ENCODE data around the gene C1QTNF8. TPM values are rescaled to one million over a fixed set of nuclear protein-coding genes. Genes with fewer than 3 reads are reported as not detected.

The C1QTNF8 gene
- total RNA-seq, 4 donors from 2014 or later = not detected

DNA sequence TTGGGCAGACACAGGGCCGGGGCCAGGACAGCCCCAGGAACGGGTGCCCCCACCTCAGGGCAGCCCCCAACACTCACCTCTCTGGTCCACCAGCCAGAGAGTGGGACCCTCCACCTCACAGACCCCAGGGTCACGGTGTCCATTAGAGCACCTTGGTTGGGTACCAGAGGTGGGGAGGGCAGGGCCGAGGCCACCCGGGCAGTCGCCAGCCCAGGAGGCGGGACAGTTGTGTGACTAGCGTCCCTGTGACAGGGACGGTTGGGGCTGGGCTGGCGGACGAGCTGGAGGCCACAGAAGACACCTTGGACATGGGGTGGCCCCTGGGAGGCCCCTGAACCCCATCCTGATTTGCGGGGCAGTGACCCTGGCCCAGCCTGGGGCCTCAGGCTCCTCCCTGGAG is 11.7 kb upstream of the C1QTNF8 start:
- Histone ChIP-seq H3K4me3 (no peak overlapping the region), H3K27ac (no peak overlapping the region), H3K4me1 (peaks cover 0 to 8% (median 3%) of the 10 kb centered on the region in 4 donors), H3K9me3 (no peaks in the 10 kb centered on the region), H3K36me3 (no peaks in the 10 kb centered on the region), H3K27me3 (peaks cover 0 to 93% of the 10 kb centered on the region in 2 donors)
- TF ChIP-seq POLR2A (IDR thresholded peaks at IDR 0.05) = no peak
- TF ChIP-seq EP300 (IDR thresholded peaks at IDR 0.05) = no peak
- TF ChIP-seq, protein P1, sequence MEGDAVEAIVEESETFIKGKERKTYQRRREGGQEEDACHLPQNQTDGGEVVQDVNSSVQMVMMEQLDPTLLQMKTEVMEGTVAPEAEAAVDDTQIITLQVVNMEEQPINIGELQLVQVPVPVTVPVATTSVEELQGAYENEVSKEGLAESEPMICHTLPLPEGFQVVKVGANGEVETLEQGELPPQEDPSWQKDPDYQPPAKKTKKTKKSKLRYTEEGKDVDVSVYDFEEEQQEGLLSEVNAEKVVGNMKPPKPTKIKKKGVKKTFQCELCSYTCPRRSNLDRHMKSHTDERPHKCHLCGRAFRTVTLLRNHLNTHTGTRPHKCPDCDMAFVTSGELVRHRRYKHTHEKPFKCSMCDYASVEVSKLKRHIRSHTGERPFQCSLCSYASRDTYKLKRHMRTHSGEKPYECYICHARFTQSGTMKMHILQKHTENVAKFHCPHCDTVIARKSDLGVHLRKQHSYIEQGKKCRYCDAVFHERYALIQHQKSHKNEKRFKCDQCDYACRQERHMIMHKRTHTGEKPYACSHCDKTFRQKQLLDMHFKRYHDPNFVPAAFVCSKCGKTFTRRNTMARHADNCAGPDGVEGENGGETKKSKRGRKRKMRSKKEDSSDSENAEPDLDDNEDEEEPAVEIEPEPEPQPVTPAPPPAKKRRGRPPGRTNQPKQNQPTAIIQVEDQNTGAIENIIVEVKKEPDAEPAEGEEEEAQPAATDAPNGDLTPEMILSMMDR (IDR thresholded peaks at IDR 0.05) = no peak
- DNase-seq (ENCODE audit: low spot score in 2 of 2) = no peak
- 80% methylated on average over 4 of the region's 12 CpGs; no CpG with 5 or more reads in 1 of the 2 donors for WGBS, 2 donors

DNA sequence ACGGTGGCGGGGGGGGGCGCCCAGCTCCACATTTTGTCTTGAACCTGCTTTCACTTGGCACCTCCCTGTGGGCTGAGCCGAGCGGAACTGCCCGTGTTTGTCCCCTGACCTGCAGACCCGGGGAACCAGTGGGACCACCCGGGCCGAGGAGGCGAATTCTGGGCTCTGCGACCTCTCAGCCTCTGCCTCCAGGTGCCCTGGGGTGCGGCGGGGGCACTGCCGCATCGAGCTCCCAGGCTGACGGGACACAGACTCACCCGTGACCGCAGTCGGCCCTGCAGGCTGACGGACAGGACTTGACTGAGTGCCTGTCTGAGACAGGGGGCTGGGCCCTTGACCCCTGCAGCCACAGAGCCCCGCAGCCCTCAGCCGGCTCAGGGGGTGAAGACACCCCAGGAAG is 11.1 kb upstream of the C1QTNF8 start:
- WGBS, 2 donors = 65% methylated on average over 15 to 22 of the region's 22 CpGs
- H3K9me3 ChIP-seq = no peaks in the 10 kb centered on the region

DNA sequence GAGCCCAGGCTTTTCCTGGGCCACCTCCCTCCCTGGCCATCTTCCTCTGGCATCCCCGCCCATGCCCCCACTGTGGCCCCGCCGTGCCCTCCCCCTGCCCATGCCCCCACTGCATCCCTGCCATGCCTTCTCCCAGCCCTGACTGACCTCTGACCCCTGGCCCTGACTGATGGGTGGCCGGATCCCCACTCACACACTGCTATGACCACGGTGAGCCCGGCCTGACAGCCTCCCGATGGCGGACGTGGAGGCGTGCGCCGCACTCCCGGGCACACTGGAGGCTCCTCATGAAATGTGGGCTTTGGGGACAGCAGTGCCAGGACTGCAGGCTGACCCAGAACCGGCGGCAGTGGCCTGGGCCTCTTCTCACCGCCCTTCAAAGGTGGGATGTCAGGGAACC is 10.6 kb upstream of the C1QTNF8 start:
- Histone ChIP-seq H3K4me1 (peaks cover 0 to 8% (median 3%) of the 10 kb centered on the region in 4 donors), H3K9me3 (no peaks in the 10 kb centered on the region), H3K27ac (no peak overlapping the region), H3K36me3 (no peaks in the 10 kb centered on the region), H3K27me3 (peaks cover 0 to 91% of the 10 kb centered on the region in 2 donors), H3K4me3 (no peak overlapping the region)
- TF ChIP-seq, protein P1 (IDR thresholded peaks at IDR 0.05) = no peak
- no peak for DNase-seq (ENCODE audit: low spot score in 2 of 2)
- 67 to 78% methylated on average over 11 to 16 of the region's 16 CpGs for WGBS, 2 donors

More for the DNA sequence above, 11.1 kb upstream of the C1QTNF8 start:
- TF ChIP-seq EP300 (IDR thresholded peaks at IDR 0.05) (no peak), POLR2A (IDR thresholded peaks at IDR 0.05) (no peak)
- TF ChIP-seq, protein P1 (IDR thresholded peaks at IDR 0.05) = no peak
- Histone ChIP-seq H3K4me3 (no peak overlapping the region), H3K27me3 (peaks cover 0 to 91% of the 10 kb centered on the region in 2 donors), H3K36me3 (no peaks in the 10 kb centered on the region), H3K27ac (no peak overlapping the region), H3K4me1 (peaks cover 0 to 8% (median 3%) of the 10 kb centered on the region in 4 donors)
- DNase-seq (ENCODE audit: low spot score in 2 of 2) = no peak

DNA sequence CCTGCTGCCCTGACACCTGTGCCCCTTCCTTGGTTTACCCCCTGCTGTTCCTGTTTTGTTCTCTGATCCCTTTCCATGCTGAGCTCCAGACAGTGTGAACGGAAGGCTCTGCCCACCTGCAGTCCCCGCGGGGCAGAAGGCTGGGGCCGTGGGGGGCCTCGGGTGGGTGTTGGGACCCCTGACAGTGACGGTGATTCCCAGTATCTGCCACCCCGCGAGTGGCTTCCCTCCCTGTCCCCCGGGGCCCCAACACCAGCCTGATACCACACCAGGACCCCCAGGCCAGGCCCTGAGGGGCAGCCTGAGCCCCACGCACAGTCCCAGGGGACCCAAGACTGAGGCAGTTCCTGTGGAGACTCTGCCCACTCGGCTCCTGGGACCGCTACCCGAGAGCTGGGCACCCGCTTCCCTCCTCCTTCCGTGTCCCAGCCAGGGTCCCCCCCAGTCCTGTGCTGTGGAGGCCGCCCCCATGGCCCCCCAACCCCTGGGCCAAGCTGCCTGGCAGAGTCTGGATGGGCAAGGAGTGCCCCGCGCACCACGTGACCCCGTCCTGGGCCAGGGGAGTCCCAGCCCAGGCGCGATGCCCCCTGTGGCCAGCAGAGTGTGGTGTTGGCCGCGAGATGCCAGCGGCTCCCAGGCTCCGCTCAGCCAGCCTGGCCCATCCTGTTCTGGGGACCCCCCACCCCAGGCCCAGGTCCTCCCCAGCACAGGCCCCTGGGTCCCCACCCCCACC is 10.0 kb upstream of the C1QTNF8 start:
- H3K27me3 ChIP-seq = peaks cover 0 to 93% of the 10 kb centered on the region in 2 donors
- no peak overlapping the region for H3K4me3 ChIP-seq
- no peak overlapping the region for H3K27ac ChIP-seq
- no peaks in the 10 kb centered on the region for H3K9me3 ChIP-seq
- H3K36me3 ChIP-seq = no peaks in the 10 kb centered on the region
- TF ChIP-seq EP300 (IDR thresholded peaks at IDR 0.05) = no peak
- TF ChIP-seq, protein P1 (IDR thresholded peaks at IDR 0.05) = peak; percentile 39 to 56 (median 49)
- 26 to 50% methylated on average over 6 to 20 of the region's 26 CpGs for WGBS, 2 donors
- peaks cover 0 to 8% (median 3%) of the 10 kb centered on the region in 4 donors for H3K4me1 ChIP-seq
- DNase-seq (ENCODE audit: low spot score in 2 of 2) = no peak

DNA sequence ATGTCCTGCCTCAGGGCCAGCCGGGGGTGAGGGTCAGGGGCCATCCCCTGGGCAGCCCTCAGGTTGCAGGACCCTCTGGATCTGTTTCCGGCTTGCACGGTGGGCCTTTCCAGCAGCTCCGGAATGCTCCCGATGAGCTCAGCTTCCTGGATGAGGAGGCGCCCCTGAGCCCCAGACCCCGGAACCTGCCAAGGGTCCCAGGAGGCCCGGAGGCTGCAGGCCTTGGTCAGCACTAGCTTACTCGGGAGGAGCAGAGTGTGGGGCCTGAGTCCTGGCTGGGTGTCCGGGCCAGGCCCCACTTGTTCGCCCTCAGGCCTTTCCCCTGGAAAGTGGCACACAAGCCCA is 7.6 kb upstream of the C1QTNF8 start:
- H3K27me3 ChIP-seq = peaks cover 0 to 94% of the 10 kb centered on the region in 2 donors
- no peak overlapping the region for H3K4me3 ChIP-seq
- no peaks in the 10 kb centered on the region for H3K9me3 ChIP-seq
- TF ChIP-seq, protein P1 (IDR thresholded peaks at IDR 0.05) = no peak
- TF ChIP-seq POLR2A (IDR thresholded peaks at IDR 0.05) (no peak), EP300 (IDR thresholded peaks at IDR 0.05) (no peak)
- peaks cover 0 to 8% (median 3%) of the 10 kb centered on the region in 4 donors for H3K4me1 ChIP-seq
- DNase-seq (ENCODE audit: low spot score in 2 of 2) = no peak
- H3K27ac ChIP-seq = no peak overlapping the region
- WGBS, 2 donors = 41 to 50% methylated on average over 6 to 10 of the region's 11 CpGs
- H3K36me3 ChIP-seq = no peaks in the 10 kb centered on the region
